Activated T-cell treated with anti-CD3 and anti-CD28 coated beads for 4 hours (primary cell): Measurements from ENCODE around the gene GNA15.
"Not testable (repeated sequence)": the region's sequence is repeated elsewhere in the genome, so short reads cannot be mapped to it uniquely, and the experiment has no call there.

Source experiments
- DNase-seq: peaks from one replicate; pipeline ENCODE4 v3.0.0-alpha.2; 2020

Gene GNA15

GRCh38 chr19:3178377-3178972, 42.6 kb downstream of the GNA15 start, which contains the start of gene S1PR4:
Gene S1PR4 (plus strand): TSS chr19:3178769. CDS start chr19:3178793, 24 bp downstream.
- DNase-seq: peak; percentile 37

- no peak for DNase-seq
Observed at GRCh38 chr19:3178973-3179738, 43.3 kb downstream of the GNA15 start.

- DNase-seq: no peak
Observed at GRCh38 chr19:3179739-3180293, 44.0 kb downstream of the GNA15 start.

- DNase-seq: no peak
Observed at GRCh38 chr19:3183721-3184641, 48.1 kb downstream of the GNA15 start.

GRCh38 chr19:3184847-3185460, 49.1 kb downstream of the GNA15 start:
- DNase-seq: no peak

- DNase-seq: peak; percentile 89
Observed at GRCh38 chr19:3185461-3186159, 49.8 kb downstream of the GNA15 start, which contains the start of gene NCLN. Gene NCLN (plus strand): TSS chr19:3185930. CDS start chr19:3186031, 101 bp downstream.

GRCh38 chr19:3186160-3186688, 50.4 kb downstream of the GNA15 start:
- DNase-seq: no peak

- DNase-seq: no peak
Observed at GRCh38 chr19:3186891-3187661, 51.2 kb downstream of the GNA15 start.

- DNase-seq: no peak
Observed at GRCh38 chr19:3187662-3188511, 52.1 kb downstream of the GNA15 start.

- no peak for DNase-seq
Observed at GRCh38 chr19:3188627-3189596, 53.1 kb downstream of the GNA15 start.

GRCh38 chr19:3189702-3190469, 54.1 kb downstream of the GNA15 start:
- DNase-seq: no peak

GRCh38 chr19:3190470-3190770, 54.6 kb downstream of the GNA15 start:
- DNase-seq: no peak

GRCh38 chr19:3190921-3191805, 55.3 kb downstream of the GNA15 start:
- no peak for DNase-seq

- DNase-seq: not testable (repeated sequence)
Observed at GRCh38 chr19:3191806-3192104, 55.9 kb downstream of the GNA15 start.

- DNase-seq: no peak
Observed at GRCh38 chr19:3192228-3192635, 56.4 kb downstream of the GNA15 start.

GRCh38 chr19:3192684-3193083, 56.9 kb downstream of the GNA15 start:
- DNase-seq: no peak
